B cell (primary cell): ENCODE results near the gene FOXJ1. TPM values are rescaled to one million over a fixed set of nuclear protein-coding genes. Genes with fewer than 3 reads are reported as not detected.

Source experiments
- ATAC-seq: fragments of 200-7000 bp; cut with Tn5 transposase; one replicate; pipeline ENCODE4 v1.10.0; 2021; ENCODE audit warnings: low read depth, mild to moderate bottlenecking, moderate number of reproducible peaks, moderate library complexity
- CTCF ChIA-PET: fragments of 350-600 bp; sonication (Branson Sonifier 250); formaldehyde crosslinking; loops from one replicate; lab custom pipeline; 2021; ENCODE audit warnings: antibody characterized with exemption, inconsistent platforms; lab: Charles Lee
- POLR2A ChIA-PET: fragments of 350-600 bp; sonication (Branson Sonifier 250); formaldehyde crosslinking; loops from one replicate; lab custom pipeline; 2021; ENCODE audit warnings: antibody characterized with exemption; lab: Charles Lee
- DNase-seq: peaks from one replicate; pipeline ENCODE4 v3.0.0; 2013
- H2AFZ ChIP-seq: 2 replicates; pipeline ENCODE4 v1.6.1; 2012; ENCODE audit warnings: mild to moderate bottlenecking, low read depth, low read length; ENCODE audit not compliant: insufficient read depth, poor library complexity, severe bottlenecking
- H3K27ac ChIP-seq, 2 donors: 1 replicate in 1 of 2; 2 replicates in 1 of 2; pipeline ENCODE4 v1.5.1; 2012 to 2013; ENCODE audit warnings: low read length in 2 of 2, mild to moderate bottlenecking in 2 of 2, moderate library complexity in 1 of 2
- H3K27me3 ChIP-seq, 4 experiments: fragments of 200-600 bp in 1 of 4; sonication (generic) in 1 of 4; replicated peaks in 1 of 4; 1 replicate in 2 of 4; 2 replicates in 2 of 4; pipeline versions ENCODE4 v1.6.1 to v1.7.0; 2013 to 2016; ENCODE audit warnings: low read length in 3 of 4, mild to moderate bottlenecking in 2 of 4, mixed read lengths in 1 of 4, moderate library complexity in 1 of 4; ENCODE audit not compliant: insufficient read depth in 4 of 4, control insufficient read depth in 3 of 4; ENCODE audit errors: control extremely low read depth in 1 of 4
- H3K36me3 ChIP-seq, 2 experiments: replicated peaks in 1 of 2; 1 replicate in 1 of 2; 2 replicates in 1 of 2; pipeline versions ENCODE4 v1.6.1 to v1.7.1; 2013; ENCODE audit warnings: low read length in 1 of 2; ENCODE audit not compliant: insufficient read depth in 2 of 2, control insufficient read depth in 1 of 2; ENCODE audit errors: control extremely low read depth in 1 of 2, extremely low read depth in 1 of 2
- H3K4me1 ChIP-seq, 2 donors: fragments of 200-600 bp in 1 of 2; sonication (generic) in 1 of 2; 1 replicate in 1 of 2; 2 replicates in 1 of 2; pipeline versions ENCODE4 v1.5.1 to v1.6.1; 2013 to 2017; ENCODE audit warnings: low read length in 2 of 2; ENCODE audit not compliant: control insufficient read depth in 2 of 2, insufficient read depth in 2 of 2
- H3K4me2 ChIP-seq: replicated peaks from 2 replicates; pipeline ENCODE3; 2012; ENCODE audit warnings: mild to moderate bottlenecking, low read depth, low read length; ENCODE audit not compliant: poor library complexity, severe bottlenecking
- H3K4me3 ChIP-seq, 5 experiments: fragments of 200-600 bp in 1 of 5; sonication (generic) in 1 of 5; 1 replicate in 3 of 5; 2 replicates in 2 of 5; pipeline versions ENCODE4 v1.5.1 to v1.7.0; 2011 to 2016; ENCODE audit warnings: low read length in 4 of 5, mild to moderate bottlenecking in 4 of 5, low read depth in 2 of 5, control low read depth in 1 of 5, moderate library complexity in 1 of 5; ENCODE audit not compliant: insufficient read depth in 1 of 5; ENCODE audit errors: control extremely low read depth in 1 of 5, extremely low read depth in 1 of 5
- H3K79me2 ChIP-seq: fragments of 200-600 bp; sonication (generic); one replicate; pipeline ENCODE4 v1.6.0; 2016; ENCODE audit warnings: low read length; ENCODE audit not compliant: control insufficient read depth, insufficient read depth
- H3K9ac ChIP-seq: fragments of 200-600 bp; sonication (generic); 2 replicates; pipeline ENCODE4 v1.6.1; 2017; ENCODE audit warnings: mild to moderate bottlenecking, low read length, moderate library complexity
- H3K9me3 ChIP-seq, 3 donors: one replicate each; pipeline versions ENCODE4 v1.6.1 to v1.7.1; 2013; ENCODE audit warnings: low read length in 2 of 3; ENCODE audit not compliant: control insufficient read depth in 2 of 3, insufficient read depth in 1 of 3; ENCODE audit errors: control extremely low read depth in 1 of 3
- H4K20me1 ChIP-seq: 2 replicates; pipeline ENCODE4 v1.6.0; 2012; ENCODE audit warnings: mild to moderate bottlenecking, low read length; ENCODE audit not compliant: insufficient read depth, control insufficient read depth, poor library complexity, severe bottlenecking
- H3K27ac Mint-ChIP-seq: one replicate; pipeline ENCODE4 v1.8.0; 2021; ENCODE audit warnings: mixed read lengths
- H3K27me3 Mint-ChIP-seq: one replicate; pipeline ENCODE4 v1.8.0; 2021; ENCODE audit warnings: mixed read lengths
- H3K4me1 Mint-ChIP-seq: one replicate; pipeline ENCODE4 v1.8.0; 2021; ENCODE audit warnings: mixed read lengths
- H3K4me3 Mint-ChIP-seq: one replicate; pipeline ENCODE4 v1.8.0; 2021; ENCODE audit warnings: mixed read lengths
- H3K9me3 Mint-ChIP-seq: one replicate; pipeline ENCODE4 v1.8.0; 2022; ENCODE audit warnings: mixed read lengths; ENCODE audit not compliant: insufficient read depth
- EZH2 ChIP-seq: IDR thresholded peaks from 2 replicates; pipeline ENCODE4 v1.6.1; 2012; ENCODE audit warnings: borderline replicate concordance, low read depth, mild to moderate bottlenecking, moderate library complexity, low read length; ENCODE audit not compliant: insufficient read depth, poor library complexity, severe bottlenecking
- WGBS: methylation state at CpG from one replicate; pipeline ENCODE4 v1.1.5; 2013; ENCODE audit warnings: missing lambda C conversion rate; ENCODE audit not compliant: insufficient coverage; 5-methylcytosine and 5-hydroxymethylcytosine counted together
- intact Hi-C: fragments of 100-400 bp; cut with micrococcal nuclease; formaldehyde crosslinking; loops from one replicate; pipeline ENCODE4 v1.10.0; 2022
- polyA plus RNA-seq: library from polyadenylated mRNA; depleted of rRNA; stranded (reverse); fragments of >200 nt; gene quantifications from 2 replicates; pipeline ENCODE4 v1.2.3, GENCODE V29; 2012
- total RNA-seq, 2 donors: library from RNA; stranded (reverse); fragments of 120-200 nt in 1 of 2; gene quantifications; 1 replicate in 1 of 2; 2 replicates in 1 of 2; pipeline versions ENCODE4 v1.2.3 to v1.2.4, GENCODE V29; 2013 to 2022
- TF ChIP-seq, protein P1 (sequence below): fragments of 200-600 bp; IDR thresholded peaks from one replicate; pipeline ENCODE4 v1.8.0; 2022; ENCODE audit warnings: antibody characterized with exemption, mild to moderate bottlenecking

FOXJ1 gene
- total and polyA plus RNA-seq, 2 donors (not counting 1 experiment from before 2014, with no cell fraction given), result 0.20 to 1.0 TPM

DNA sequence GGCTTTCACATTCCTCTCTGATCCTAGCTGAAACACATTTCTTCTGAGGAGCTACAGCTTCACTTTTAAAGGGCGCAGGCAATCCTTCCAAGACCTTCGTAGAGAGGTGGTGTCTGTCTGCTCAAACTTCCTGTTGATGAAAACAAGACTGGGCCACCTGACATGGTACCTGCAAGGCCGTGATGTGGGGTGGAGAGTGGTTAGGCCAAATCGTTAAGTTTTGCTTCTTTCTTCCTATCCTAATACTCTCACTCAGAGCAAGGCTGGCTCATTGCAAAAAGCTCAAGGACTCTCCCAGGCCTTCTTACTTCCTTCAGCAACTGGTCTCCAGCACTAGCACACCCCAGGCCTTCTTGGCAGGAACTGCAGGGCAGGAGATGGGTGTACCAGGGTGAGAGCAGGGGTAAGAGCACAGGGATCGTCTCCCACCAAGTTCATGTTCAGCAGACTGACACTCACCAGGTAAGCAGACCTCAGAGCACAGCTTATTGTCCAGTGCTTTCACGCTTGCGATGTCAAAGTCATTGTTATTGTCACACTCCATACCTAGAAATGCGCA lies 10.9 kb upstream of the FOXJ1 start:
- Histone ChIP-seq H3K4me2 (no peak overlapping the region), H3K4me1 (peaks cover under 1 to 4% of the 10 kb centered on the region in 2 donors), H3K9me3 (no peaks in the 10 kb centered on the region), H3K27ac (no peak overlapping the region), H3K79me2 (no peaks in the 10 kb centered on the region), H4K20me1 (no peaks in the 10 kb centered on the region), H2AFZ (no peak overlapping the region), H3K36me3 (no peaks in the 10 kb centered on the region), H3K27me3 (no peaks in the 10 kb centered on the region), H3K4me3 (no peak overlapping the region), H3K9ac (no peak overlapping the region)
- ChIA-PET POLR2A (interaction anchor here (0.6 kb wide), 1 partner anchor 17 kb away, joined by 3 read pairs; no protein-coding TSS in a partner anchor), CTCF (interaction anchor here (0.9 to 1.1 kb wide), 2 partner anchors 22 to 27 kb away, joined by 3 to 5 read pairs; no protein-coding TSS in a partner anchor)
- H3K9me3 Mint-ChIP-seq, result no peaks in the 10 kb centered on the region
- intact Hi-C loops, result no loop called here
- no peak overlapping the region for H3K4me3 Mint-ChIP-seq
- 80% methylated on average over 1 of the region's 8 CpGs for WGBS
- H3K27me3 Mint-ChIP-seq, result no peaks in the 10 kb centered on the region
- ATAC-seq, result no peak
- TF ChIP-seq EZH2, result no peak
- TF ChIP-seq, protein P1, sequence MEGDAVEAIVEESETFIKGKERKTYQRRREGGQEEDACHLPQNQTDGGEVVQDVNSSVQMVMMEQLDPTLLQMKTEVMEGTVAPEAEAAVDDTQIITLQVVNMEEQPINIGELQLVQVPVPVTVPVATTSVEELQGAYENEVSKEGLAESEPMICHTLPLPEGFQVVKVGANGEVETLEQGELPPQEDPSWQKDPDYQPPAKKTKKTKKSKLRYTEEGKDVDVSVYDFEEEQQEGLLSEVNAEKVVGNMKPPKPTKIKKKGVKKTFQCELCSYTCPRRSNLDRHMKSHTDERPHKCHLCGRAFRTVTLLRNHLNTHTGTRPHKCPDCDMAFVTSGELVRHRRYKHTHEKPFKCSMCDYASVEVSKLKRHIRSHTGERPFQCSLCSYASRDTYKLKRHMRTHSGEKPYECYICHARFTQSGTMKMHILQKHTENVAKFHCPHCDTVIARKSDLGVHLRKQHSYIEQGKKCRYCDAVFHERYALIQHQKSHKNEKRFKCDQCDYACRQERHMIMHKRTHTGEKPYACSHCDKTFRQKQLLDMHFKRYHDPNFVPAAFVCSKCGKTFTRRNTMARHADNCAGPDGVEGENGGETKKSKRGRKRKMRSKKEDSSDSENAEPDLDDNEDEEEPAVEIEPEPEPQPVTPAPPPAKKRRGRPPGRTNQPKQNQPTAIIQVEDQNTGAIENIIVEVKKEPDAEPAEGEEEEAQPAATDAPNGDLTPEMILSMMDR, result no peak
- no peak for DNase-seq
- H3K27ac Mint-ChIP-seq, result no peak overlapping the region
- H3K4me1 Mint-ChIP-seq, result peaks cover 6% of the 10 kb centered on the region

GRCh38 chr17:76150712-76151622 lies 9.9 kb upstream of the FOXJ1 start:
- Histone ChIP-seq H2AFZ (no peak overlapping the region), H3K79me2 (no peaks in the 10 kb centered on the region), H3K4me3 (no peak overlapping the region), H3K36me3 (no peaks in the 10 kb centered on the region), H3K27ac (no peak overlapping the region), H4K20me1 (no peaks in the 10 kb centered on the region), H3K9me3 (no peaks in the 10 kb centered on the region), H3K4me2 (no peak overlapping the region), H3K9ac (no peak overlapping the region), H3K27me3 (no peaks in the 10 kb centered on the region), H3K4me1 (peaks cover 10 to 13% of the 10 kb centered on the region in 2 donors)
- ChIA-PET CTCF (interaction anchor here (0.8 to 1.1 kb wide), 6 partner anchors 21 to 257 kb away, joined by 3 to 6 read pairs (median 4); no protein-coding TSS in a partner anchor), POLR2A (no interaction called here)
- intact Hi-C loops, result no loop called here
- no peak for ATAC-seq
- TF ChIP-seq EZH2, result no peak
- TF ChIP-seq, protein P1, result no peak
- H3K9me3 Mint-ChIP-seq, result no peaks in the 10 kb centered on the region
- no peak overlapping the region for H3K27ac Mint-ChIP-seq
- no peaks in the 10 kb centered on the region for H3K27me3 Mint-ChIP-seq
- H3K4me1 Mint-ChIP-seq, result peaks cover 16% of the 10 kb centered on the region
- DNase-seq, result no peak
- WGBS, result 94% methylated on average over 22 of the region's 23 CpGs
- H3K4me3 Mint-ChIP-seq, result no peak overlapping the region
